ENCODE measurements around the gene PRTN3.

DNA sequence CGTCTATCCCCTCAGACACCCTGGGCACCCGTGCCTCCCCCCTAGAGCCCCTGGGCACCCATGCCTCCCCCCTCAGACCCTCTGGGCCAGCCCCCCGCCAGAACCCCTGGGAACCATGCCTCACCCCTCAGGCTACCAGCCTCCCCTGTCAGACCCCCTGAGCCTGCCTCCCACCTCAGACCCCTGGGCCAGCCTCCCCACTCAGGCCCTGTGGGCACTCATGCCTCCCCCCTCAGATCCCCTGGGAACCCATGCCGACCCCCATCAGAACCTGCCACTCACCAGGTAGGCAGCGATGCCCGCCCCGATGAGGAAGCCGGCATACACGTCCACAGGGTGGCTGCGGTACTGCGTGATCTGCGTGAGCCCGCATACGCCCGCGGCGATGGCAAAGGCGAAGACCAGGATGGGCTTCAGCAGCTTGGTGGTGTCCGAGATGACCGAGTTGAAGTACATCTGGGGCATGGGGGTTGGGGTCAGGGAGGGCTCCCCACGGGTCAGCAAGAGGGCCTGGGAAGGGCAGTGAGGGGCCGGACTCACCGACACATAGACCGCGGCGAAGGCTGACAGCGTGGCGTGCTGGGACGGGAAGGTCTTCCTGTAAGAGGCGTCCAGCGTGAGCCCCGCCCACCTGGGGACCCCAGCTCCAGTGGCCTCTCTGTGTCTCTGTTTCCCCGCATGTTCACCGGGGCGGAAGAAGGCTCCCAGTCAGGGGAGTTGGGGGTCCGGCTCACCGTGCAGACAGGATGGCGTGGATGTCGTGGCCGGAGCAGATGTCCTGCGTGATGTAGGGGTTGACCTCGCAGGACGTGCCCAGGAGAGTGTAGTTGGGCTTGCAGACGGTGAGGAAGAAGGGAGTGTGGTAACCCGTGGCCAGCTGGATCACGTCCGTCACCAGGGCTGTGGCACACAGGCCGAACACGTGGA, 26.4 kb upstream of the PRTN3 start:
- TF ChIP-seq POLR2AphosphoS5 (IDR thresholded peaks at IDR 0.05; ENCODE audit: low read depth, low read length) (peak; percentile 95), POLR2A (IDR thresholded peaks at IDR 0.05; ENCODE audit: low read depth, low read length) (peak; percentile 52; the same call in 1 of the 2 replicates), SPI1 (IDR thresholded peaks at IDR 0.05; ENCODE audit: low read depth, low read length) (no peak), POU2F2 (IDR thresholded peaks at IDR 0.05; ENCODE audit: low read depth, low read length) (0 out of 2 replicates have a peak, but pooled peaks have one; percentile 8)

Measured in GM12891 (cell line).